HepG2 (cell line): Measurements from ENCODE around the gene IQGAP3. TPM values are rescaled to one million over a fixed set of nuclear protein-coding genes. Genes with fewer than 3 reads are reported as not detected.

Source experiments
- ARID4A ChIP-seq: sonication (generic); formaldehyde crosslinking; IDR thresholded peaks from 2 replicates; pipeline ENCODE4 v1.5.0; 2020; ENCODE audit warnings: mild to moderate bottlenecking, missing genetic modification reagents, borderline replicate concordance
- CAMTA2 ChIP-seq: sonication (generic); formaldehyde crosslinking; IDR thresholded peaks from 2 replicates; pipeline ENCODE4 v1.4.0; 2020; ENCODE audit warnings: mild to moderate bottlenecking, missing genetic modification reagents, borderline replicate concordance
- CREM ChIP-seq, 2 experiments: sonication (generic) in 1 of 2; formaldehyde crosslinking in 1 of 2; IDR thresholded peaks; 2 replicates each; pipeline versions ENCODE4 v1.4.0 to v1.6.1; 2016 to 2020; ENCODE audit warnings: antibody characterized with exemption in 1 of 2, mild to moderate bottlenecking in 1 of 2, missing genetic modification reagents in 1 of 2
- HES4 ChIP-seq: sonication (generic); formaldehyde crosslinking; IDR thresholded peaks from 2 replicates; pipeline ENCODE4 v1.9.0; 2021; ENCODE audit warnings: mild to moderate bottlenecking, missing genetic modification reagents, borderline replicate concordance
- HMGXB4 ChIP-seq, 2 experiments: sonication (generic) in 1 of 2; formaldehyde crosslinking in 1 of 2; IDR thresholded peaks; 2 replicates each; pipeline versions ENCODE4 v1.4.0 to v1.6.1; 2018 to 2020; ENCODE audit warnings: missing genetic modification reagents in 2 of 2, borderline replicate concordance in 1 of 2, low read depth in 1 of 2, mild to moderate bottlenecking in 1 of 2, missing biosample characterization in 1 of 2
- KDM2A ChIP-seq: sonication (generic); formaldehyde crosslinking; IDR thresholded peaks from 2 replicates; pipeline ENCODE4 v1.4.0; 2020; ENCODE audit warnings: low read depth, missing genetic modification reagents, borderline replicate concordance
- MBD4 ChIP-seq: IDR thresholded peaks from 2 replicates; pipeline ENCODE4 v1.6.1; 2012; ENCODE audit warnings: low read length, inconsistent platforms, borderline replicate concordance
- MED8 ChIP-seq: sonication (generic); formaldehyde crosslinking; IDR thresholded peaks from 2 replicates; pipeline ENCODE4 v1.8.1; 2023; ENCODE audit warnings: mild to moderate bottlenecking, missing genetic modification reagents; ENCODE audit not compliant: insufficient replicate concordance
- MLX ChIP-seq: IDR thresholded peaks from 2 replicates; pipeline ENCODE4 v1.6.1; 2016
- NFE2 ChIP-seq: sonication (generic); formaldehyde crosslinking; IDR thresholded peaks from 2 replicates; pipeline ENCODE4 v1.4.0; 2020; ENCODE audit warnings: missing genetic modification reagents
- POLR2G ChIP-seq: fragments of 200-400 bp; formaldehyde crosslinking; IDR thresholded peaks from 2 replicates; pipeline ENCODE4 v1.6.1; 2018; ENCODE audit warnings: mild to moderate bottlenecking, low read depth, low read length, moderate library complexity
- RAD21 ChIP-seq: fragments of 450-650 bp; formaldehyde crosslinking; IDR thresholded peaks from 2 replicates; pipeline ENCODE4 v1.5.0; 2020; ENCODE audit warnings: mild to moderate bottlenecking
- RAD51 ChIP-seq: fragments of 450-650 bp; IDR thresholded peaks from 2 replicates; pipeline ENCODE4 v1.6.1; 2016; ENCODE audit warnings: borderline replicate concordance
- RBFOX2 ChIP-seq: fragments of 200-400 bp; formaldehyde crosslinking; IDR thresholded peaks from 2 replicates; pipeline ENCODE4 v1.6.1; 2017; ENCODE audit warnings: low read depth, mild to moderate bottlenecking, low read length
- THYN1 ChIP-seq: sonication (generic); formaldehyde crosslinking; IDR thresholded peaks from 2 replicates; pipeline ENCODE4 v1.8.1; 2023; ENCODE audit warnings: low read depth, mild to moderate bottlenecking, moderate library complexity, missing genetic modification reagents, borderline replicate concordance
- ZNF629 ChIP-seq: sonication (generic); formaldehyde crosslinking; conservative IDR thresholded peaks from 2 replicates; pipeline ENCODE4 v1.5.0; 2020; ENCODE audit warnings: missing genetic modification reagents
- ZNF639 ChIP-seq: conservative IDR thresholded peaks from 2 replicates; pipeline ENCODE4 v1.6.1; 2018; ENCODE audit warnings: missing genetic modification reagents
- ZNF775 ChIP-seq: sonication (generic); formaldehyde crosslinking; IDR thresholded peaks from 2 replicates; pipeline ENCODE4 v1.4.0; 2020; ENCODE audit warnings: missing genetic modification reagents, mild to moderate bottlenecking, moderate library complexity, borderline replicate concordance
- ZSCAN21 ChIP-seq: sonication (generic); formaldehyde crosslinking; IDR thresholded peaks from 2 replicates; pipeline ENCODE4 v1.8.0; 2022; ENCODE audit warnings: mild to moderate bottlenecking, missing genetic modification reagents, moderate library complexity, borderline replicate concordance
- polyA plus RNA-seq, 8 experiments: library from polyadenylated mRNA; depleted of rRNA in 3 of 8; stranded (reverse) in 7 of 8; unstranded in 1 of 8; fragments of >200 nt; fragmentation: Illumina TruSeq in 4 of 8; extraction: Trizol in 4 of 8; gene quantifications; 2 replicates each; pipeline versions ENCODE4 v1.2.1 to v1.2.3, GENCODE V29; 2011 to 2016; ENCODE audit warnings: low read depth in 4 of 8, missing spikeins in 1 of 8, mixed read lengths in 1 of 8; ENCODE audit not compliant: insufficient read depth in 1 of 8
- total RNA-seq, 5 experiments: library from RNA; depleted of rRNA; stranded (reverse); fragments of >200 nt; fragmentation: Illumina TruSeq; extraction: Trizol; gene quantifications; 2 replicates each; pipeline ENCODE4 v1.2.3, GENCODE V29; 2016; ENCODE audit warnings: low read depth in 1 of 5
- TF ChIP-seq, protein P1 (sequence below): IDR thresholded peaks from 2 replicates; pipeline ENCODE4 v1.6.1; 2012; ENCODE audit warnings: inconsistent platforms

The IQGAP3 gene
- total and polyA plus RNA-seq, 2 of the 13 experiments (the other 11 are each of a cell fraction or from before 2014, with no cell fraction given), result 13.5 to 14.1 TPM

DNA sequence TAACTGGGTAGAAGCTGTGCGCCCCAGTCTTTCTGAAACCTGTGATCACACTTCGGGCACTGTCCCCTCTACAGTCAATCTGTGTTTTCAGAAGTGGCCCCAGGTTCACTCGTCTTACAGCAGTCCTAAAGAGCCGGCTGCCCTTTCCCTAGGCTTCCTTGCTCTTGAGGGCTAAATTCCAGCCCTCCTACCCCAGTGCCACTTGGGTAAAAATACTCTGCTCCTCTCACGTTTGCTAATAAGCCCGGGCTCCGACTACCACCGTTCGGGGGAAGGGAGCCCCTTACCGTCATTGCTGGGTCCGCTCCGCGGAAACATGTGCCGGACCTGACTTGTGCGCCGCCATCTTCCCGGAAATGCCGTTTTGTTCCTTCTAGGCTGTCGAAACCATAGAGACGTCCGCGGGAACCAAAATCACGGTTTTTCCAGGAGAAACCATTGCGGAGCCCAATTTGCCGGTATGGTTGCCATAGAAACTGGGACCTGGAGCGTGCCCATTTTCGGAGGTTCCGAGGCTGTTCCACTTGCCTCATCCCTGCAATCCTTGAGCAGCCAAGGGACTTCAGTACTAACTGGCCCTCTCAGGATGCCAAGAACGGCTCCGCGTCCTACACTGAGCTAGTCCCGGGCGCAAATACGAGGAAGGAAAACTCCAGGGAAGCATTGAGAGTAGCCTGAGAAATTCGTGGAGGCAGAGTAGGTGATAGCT lies 28.9 kb upstream of the IQGAP3 start, which contains the start of gene GPATCH4 (continued):
- TF ChIP-seq ZNF639 (CRISPR knock-in tag), result peak; percentile 63; the same call in 1 of the 2 replicates
- TF ChIP-seq RAD21 (CRISPR knock-in tag), result no peak
- TF ChIP-seq HMGXB4 (CRISPR knock-in tag; IDR thresholded peaks at IDR 0.05; ENCODE audit: borderline replicate concordance in 1 of 2, low read depth in 1 of 2), result peak; percentile 73 to 78; a peak in 3 of 4 replicates
- no peak for TF ChIP-seq CAMTA2
- no peak for TF ChIP-seq RAD51
- no peak for TF ChIP-seq MLX (CRISPR knock-in tag)
- TF ChIP-seq CREM (IDR thresholded peaks at IDR 0.05), result peak; percentile 63; the same call in 1 of the 2 replicates
- no peak for TF ChIP-seq CREM (CRISPR knock-in tag; IDR thresholded peaks at IDR 0.05)
- no peak for TF ChIP-seq MBD4
- TF ChIP-seq KDM2A (CRISPR knock-in tag), result peak; percentile 92
- TF ChIP-seq ARID4A (CRISPR knock-in tag), result peak; percentile 97
- TF ChIP-seq ZNF629 (CRISPR knock-in tag), result peak; percentile 70; the same call in 1 of the 2 replicates
- no peak for TF ChIP-seq ZNF775 (CRISPR knock-in tag)
- TF ChIP-seq POLR2G, result peak; percentile 96
- TF ChIP-seq ZSCAN21 (CRISPR knock-in tag), result no peak
- TF ChIP-seq THYN1 (CRISPR knock-in tag), result no peak
- no peak for TF ChIP-seq RBFOX2
- TF ChIP-seq, protein P1, sequence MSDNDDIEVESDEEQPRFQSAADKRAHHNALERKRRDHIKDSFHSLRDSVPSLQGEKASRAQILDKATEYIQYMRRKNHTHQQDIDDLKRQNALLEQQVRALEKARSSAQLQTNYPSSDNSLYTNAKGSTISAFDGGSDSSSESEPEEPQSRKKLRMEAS, result peak; percentile 98
- peak; percentile 66 for TF ChIP-seq MED8 (CRISPR knock-in tag)
- no peak for TF ChIP-seq NFE2
- no peak for TF ChIP-seq HES4 (CRISPR knock-in tag)
